GM12891 (cell line): Measurements from ENCODE around the gene MAGI1.

Source experiments
- DNase-seq: peaks from one replicate; pipeline ENCODE4 v3.0.0; 2011; ENCODE audit warnings: low spot score; ENCODE audit not compliant: insufficient read length
- FAIRE-seq: peaks from 2 replicates; lab custom pipeline; 2011; peaks lifted over from hg19 to GRCh38; lab: Jason Lieb, UNC
- PAX5 ChIP-seq: IDR thresholded peaks from 2 replicates; pipeline ENCODE4 v1.6.1; 2011; ENCODE audit warnings: low read length, moderate library complexity, mild to moderate bottlenecking; ENCODE audit not compliant: insufficient read depth, severe bottlenecking
- POLR2A ChIP-seq: IDR thresholded peaks from 2 replicates; pipeline ENCODE4 v1.6.1; 2011; ENCODE audit warnings: low read depth, low read length, control low read depth
- POLR2AphosphoS5 ChIP-seq: IDR thresholded peaks from 2 replicates; pipeline ENCODE4 v1.6.1; 2011; ENCODE audit warnings: low read depth, low read length, control low read depth
- POU2F2 ChIP-seq: IDR thresholded peaks from 2 replicates; pipeline ENCODE4 v1.6.1; 2011; ENCODE audit warnings: low read depth, mild to moderate bottlenecking, control low read depth, low read length, moderate library complexity
- SPI1 ChIP-seq: IDR thresholded peaks from 2 replicates; pipeline ENCODE4 v1.6.1; 2011; ENCODE audit warnings: low read depth, low read length, control low read depth
- TAF1 ChIP-seq: IDR thresholded peaks from 2 replicates; pipeline ENCODE4 v1.6.1; 2011; ENCODE audit warnings: low read depth, low read length, control low read depth

MAGI1 gene

GRCh38 chr3:65938147-65938546 is 100.6 kb downstream of the MAGI1 start:
- FAIRE-seq (no peak), DNase-seq (no peak)
- TF ChIP-seq SPI1 (no peak), POLR2AphosphoS5 (no peak), POU2F2 (no peak), POLR2A (no peak), TAF1 (no peak)

GRCh38 chr3:65936908-65937638 is 101.6 kb downstream of the MAGI1 start:
- no peak for TF ChIP-seq SPI1
- no peak for TF ChIP-seq POLR2A
- TF ChIP-seq TAF1, result no peak
- no peak for TF ChIP-seq PAX5
- TF ChIP-seq POLR2AphosphoS5, result no peak
- TF ChIP-seq POU2F2, result no peak
- DNase-seq (no peak), FAIRE-seq (no peak)

DNA sequence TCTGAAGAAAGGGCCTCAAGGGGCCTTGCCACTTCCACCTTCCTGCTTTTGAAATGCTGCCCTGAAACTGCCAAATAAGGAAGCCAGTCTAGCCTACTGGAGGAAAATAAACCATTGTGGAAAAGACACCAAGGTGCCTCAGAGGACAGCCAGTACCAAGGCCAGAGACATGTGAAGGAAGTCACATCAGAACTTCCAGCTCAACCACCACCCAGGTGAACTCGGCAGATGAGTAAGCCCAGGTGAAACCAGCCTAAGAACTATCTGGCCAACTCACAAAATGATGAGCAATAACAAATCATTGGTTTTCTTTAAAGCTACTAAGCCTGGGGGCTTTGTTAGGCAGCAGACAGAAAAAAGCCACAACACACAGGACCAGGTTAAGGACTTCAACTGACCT is 103.0 kb downstream of the MAGI1 start:
- DNase-seq (no peak), FAIRE-seq (no peak)
- no peak for TF ChIP-seq SPI1
- no peak for TF ChIP-seq POU2F2
- TF ChIP-seq POLR2AphosphoS5, result no peak
- no peak for TF ChIP-seq PAX5
- TF ChIP-seq POLR2A, result no peak
- TF ChIP-seq TAF1, result no peak

GRCh38 chr3:65930648-65931047 is 108.1 kb downstream of the MAGI1 start:
- TF ChIP-seq POU2F2, result no peak
- no peak for TF ChIP-seq POLR2A
- no peak for TF ChIP-seq TAF1
- DNase-seq (no peak), FAIRE-seq (no peak)

- DNase-seq, result no peak
- FAIRE-seq, result no peak
- TF ChIP-seq POLR2A (no peak), POLR2AphosphoS5 (no peak), SPI1 (no peak), POU2F2 (no peak), TAF1 (no peak), PAX5 (no peak)
Measured at GRCh38 chr3:65928110-65928509, 110.6 kb downstream of the MAGI1 start.

DNA sequence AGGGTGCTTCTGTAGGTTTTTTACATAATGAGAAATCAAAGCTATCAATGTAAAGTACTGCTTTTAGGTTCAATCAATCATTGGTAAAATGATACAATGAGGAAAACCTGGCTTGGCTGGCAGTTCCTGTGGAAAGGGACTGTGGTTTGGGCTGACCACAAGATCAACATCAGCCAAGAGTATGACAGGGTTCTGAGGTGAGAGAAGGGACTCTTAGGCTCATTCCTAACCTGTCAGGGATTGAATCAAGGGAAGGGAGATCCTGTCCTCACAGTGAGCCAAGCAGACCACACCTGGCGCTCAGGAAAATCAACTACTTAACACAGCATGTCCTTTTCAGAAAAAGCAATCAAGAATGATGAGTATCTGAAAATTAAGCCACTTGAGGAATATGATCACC is 111.1 kb downstream of the MAGI1 start:
- no peak for TF ChIP-seq SPI1

GRCh38 chr3:65925254-65925954 is 113.3 kb downstream of the MAGI1 start:
- DNase-seq (no peak), FAIRE-seq (no peak)
- TF ChIP-seq PAX5 (no peak), SPI1 (no peak), POLR2A (no peak), POU2F2 (no peak), POLR2AphosphoS5 (no peak), TAF1 (no peak)

More for the DNA sequence above, 111.1 kb downstream of the MAGI1 start:
- FAIRE-seq (no peak), DNase-seq (no peak)

- DNase-seq, result no peak
- FAIRE-seq, result no peak
- no peak for TF ChIP-seq PAX5
- TF ChIP-seq SPI1, result no peak
- TF ChIP-seq POLR2A, result no peak
- TF ChIP-seq POU2F2, result no peak
Measured at GRCh38 chr3:65924762-65925161, 114.0 kb downstream of the MAGI1 start.

DNA sequence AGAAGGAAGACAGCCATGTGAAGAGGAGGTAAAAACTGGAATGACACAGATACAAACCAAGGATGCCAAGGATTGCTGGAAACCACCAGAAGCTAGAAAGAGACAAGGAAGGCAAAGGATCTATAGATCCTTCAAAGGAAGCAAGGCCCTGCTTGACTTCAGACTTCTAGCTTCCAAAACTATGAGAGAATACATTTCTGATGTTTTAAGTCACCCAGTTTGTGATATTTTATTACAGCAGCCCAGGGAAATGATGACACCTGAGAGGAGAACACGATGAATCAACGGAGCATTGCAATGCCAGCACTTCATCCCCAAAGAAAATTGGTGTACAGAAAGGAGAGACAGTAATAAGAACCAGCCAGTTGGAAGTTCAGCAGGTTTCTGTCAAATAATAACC is 116.3 kb downstream of the MAGI1 start:
- DNase-seq, result no peak
- FAIRE-seq, result no peak
- TF ChIP-seq POU2F2, result no peak
- TF ChIP-seq SPI1, result no peak
- TF ChIP-seq PAX5, result no peak
- no peak for TF ChIP-seq POLR2A
- no peak for TF ChIP-seq TAF1
- TF ChIP-seq POLR2AphosphoS5, result no peak

- DNase-seq (no peak), FAIRE-seq (no peak)
- no peak for TF ChIP-seq TAF1
Measured at GRCh38 chr3:65919826-65920225, 118.9 kb downstream of the MAGI1 start.

- no peak for FAIRE-seq
- TF ChIP-seq POLR2A, result no peak
- TF ChIP-seq POLR2AphosphoS5, result no peak
- no peak for TF ChIP-seq PAX5
- TF ChIP-seq POU2F2, result no peak
- no peak for TF ChIP-seq TAF1
- TF ChIP-seq SPI1, result no peak
- no peak for DNase-seq
Measured at GRCh38 chr3:65915477-65915876, 123.2 kb downstream of the MAGI1 start.
